T-helper 2 cell (primary cell): ENCODE data around the gene CDK7.

Experiments used
- DNase-seq, 5 experiments: peaks; one replicate each; pipeline versions ENCODE4 v3.0.0 to v3.0.0-alpha.2; 2012 to 2022

CDK7 gene

DNA sequence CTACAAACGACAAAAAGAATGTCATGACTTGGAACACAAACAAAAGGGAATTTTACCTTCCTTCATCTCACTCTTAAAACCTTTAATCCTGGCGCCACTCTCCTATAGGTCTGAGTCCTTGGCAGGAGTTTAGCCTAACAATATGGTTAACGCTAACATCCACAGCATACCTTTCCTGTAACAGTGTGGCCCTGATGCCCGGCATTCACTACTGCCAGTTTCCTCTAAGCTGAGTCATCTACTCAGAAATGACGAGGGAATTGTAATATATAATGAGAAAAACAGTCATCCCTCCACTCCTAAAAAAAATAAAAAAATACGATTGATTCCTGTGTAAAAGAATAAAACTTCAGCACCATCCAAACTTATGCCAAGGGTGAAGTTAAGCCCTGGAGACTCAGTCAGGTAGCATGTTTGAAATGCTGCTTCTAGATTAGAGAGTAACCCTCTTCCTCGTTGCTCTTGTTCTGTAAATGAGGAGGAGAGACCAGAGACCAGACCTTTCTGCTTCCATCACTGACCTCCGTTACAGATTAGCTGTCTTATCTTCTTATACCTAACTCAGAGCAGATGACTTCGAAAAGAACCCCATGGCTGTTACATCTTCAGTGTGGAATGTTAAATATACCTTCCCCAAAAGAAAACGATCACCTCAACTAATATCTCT lies 60.5 kb downstream of the CDK7 start:
- no peak for DNase-seq

DNA sequence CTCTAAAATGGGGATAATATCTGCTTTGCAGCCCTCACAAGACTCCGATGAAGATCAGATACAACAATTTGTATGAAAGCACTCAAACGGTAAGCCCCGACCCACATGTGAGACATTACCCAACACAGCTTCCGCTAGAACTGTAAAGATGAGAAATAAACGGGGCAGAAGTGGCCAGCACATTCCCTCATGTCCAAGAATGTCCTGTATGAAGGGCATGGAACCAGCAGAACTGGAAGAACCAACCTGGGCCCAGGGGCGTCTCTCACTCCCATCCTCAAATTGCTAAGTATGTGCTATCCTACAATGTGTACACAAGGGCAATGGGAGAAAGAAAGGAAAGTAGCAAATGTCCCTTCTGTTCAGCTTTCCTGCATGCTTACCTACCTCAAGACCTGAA lies 64.9 kb downstream of the CDK7 start:
- no peak for DNase-seq

DNA sequence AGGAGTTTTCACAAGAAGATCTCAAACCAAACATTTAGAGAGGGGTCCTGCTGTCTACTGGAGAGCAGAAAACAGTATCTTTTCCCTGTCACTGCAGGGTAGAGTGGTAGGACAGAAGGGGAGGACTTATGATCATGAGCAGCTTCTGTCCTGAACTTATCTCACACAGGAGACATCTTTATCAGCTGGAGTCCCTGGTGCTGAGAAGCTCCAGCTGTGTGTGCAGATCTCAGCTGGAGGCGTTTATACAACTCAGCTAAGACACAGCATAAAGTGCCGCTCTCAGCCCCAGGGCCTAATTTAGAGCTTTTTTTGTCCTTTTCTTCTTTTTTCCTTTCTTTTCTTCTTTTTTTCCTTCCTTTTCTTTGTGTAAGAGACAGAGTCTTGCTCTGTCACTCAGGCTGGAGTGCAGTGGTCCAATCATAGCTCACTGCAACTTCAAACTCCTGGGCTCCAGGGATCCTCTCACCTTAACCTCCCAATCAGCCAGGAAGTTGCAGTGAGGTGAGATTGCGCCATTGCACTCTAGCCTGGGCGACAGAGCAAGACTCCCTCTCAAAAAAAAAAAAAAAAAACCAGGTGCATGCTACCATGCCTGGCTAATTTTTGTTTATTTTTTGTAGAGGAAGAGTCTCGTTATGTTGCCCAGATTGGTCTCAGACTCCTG lies 66.0 kb downstream of the CDK7 start:
- DNase-seq: no peak

GRCh38 chr5:69305512-69305911 lies 70.8 kb downstream of the CDK7 start:
- DNase-seq: no peak

- no peak for DNase-seq
These were observed 73.4 kb downstream of the CDK7 start for GRCh38 chr5:69308046-69308553.

- no peak for DNase-seq
These were observed 74.7 kb downstream of the CDK7 start for GRCh38 chr5:69309380-69309779.

- DNase-seq: no peak
These were observed 77.9 kb downstream of the CDK7 start for GRCh38 chr5:69312459-69313160.

- no peak for DNase-seq
These were observed 78.7 kb downstream of the CDK7 start for GRCh38 chr5:69313428-69313827.

DNA sequence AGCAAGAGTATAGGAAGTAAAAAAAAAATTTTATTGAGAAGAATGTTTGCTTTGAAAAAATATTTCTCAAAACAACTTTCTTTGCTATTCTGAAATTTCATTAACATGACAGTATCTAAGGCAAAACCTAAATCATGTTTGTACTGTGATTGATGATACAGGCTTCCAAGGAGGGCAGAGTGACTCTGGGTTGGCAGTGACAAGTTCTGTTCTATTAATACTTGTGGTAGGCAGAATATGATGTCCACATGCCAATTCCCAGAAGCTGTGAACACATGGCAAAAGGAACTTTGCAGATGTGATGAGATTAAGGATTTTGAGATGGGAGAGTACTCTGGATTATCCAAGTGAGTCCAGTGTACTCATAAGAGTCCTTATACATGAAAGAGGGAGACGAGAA lies 81.3 kb downstream of the CDK7 start:
- DNase-seq: no peak

DNA sequence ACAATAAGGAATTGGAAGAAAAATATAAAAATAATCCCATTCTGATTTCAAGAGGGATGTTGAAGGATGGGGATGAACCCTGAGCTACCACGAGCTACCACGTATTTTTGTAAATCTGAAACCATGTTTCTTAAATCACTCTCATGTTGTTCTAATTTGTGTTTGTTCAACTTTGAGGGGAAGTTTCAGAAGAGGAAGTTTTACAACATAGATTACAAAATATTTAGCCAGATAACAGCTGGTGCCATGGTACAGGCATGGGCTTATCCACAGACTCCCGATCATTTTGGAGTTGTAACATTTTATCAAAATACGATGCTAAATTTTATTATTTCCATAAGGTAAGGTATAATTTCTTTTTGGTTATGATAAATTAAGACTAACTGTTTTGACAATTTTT lies 82.7 kb downstream of the CDK7 start:
- DNase-seq: no peak

- DNase-seq: no peak
These were observed 91.7 kb downstream of the CDK7 start for GRCh38 chr5:69326365-69326764.
